HG03045 (cell line): Measurements from ENCODE around the gene ANAPC2.
A peak's percentile ranks its signal among the peaks of the same experiment; 100 is the strongest.

ENCODE experiments used
- ATAC-seq: cut with Tn5 transposase; IDR thresholded peaks from one replicate; pipeline ENCODE4 v1.9.1; 2021; ENCODE audit warnings: mild to moderate bottlenecking, moderate library complexity; ENCODE audit not compliant: unreplicated experiment

ANAPC2 gene

DNA sequence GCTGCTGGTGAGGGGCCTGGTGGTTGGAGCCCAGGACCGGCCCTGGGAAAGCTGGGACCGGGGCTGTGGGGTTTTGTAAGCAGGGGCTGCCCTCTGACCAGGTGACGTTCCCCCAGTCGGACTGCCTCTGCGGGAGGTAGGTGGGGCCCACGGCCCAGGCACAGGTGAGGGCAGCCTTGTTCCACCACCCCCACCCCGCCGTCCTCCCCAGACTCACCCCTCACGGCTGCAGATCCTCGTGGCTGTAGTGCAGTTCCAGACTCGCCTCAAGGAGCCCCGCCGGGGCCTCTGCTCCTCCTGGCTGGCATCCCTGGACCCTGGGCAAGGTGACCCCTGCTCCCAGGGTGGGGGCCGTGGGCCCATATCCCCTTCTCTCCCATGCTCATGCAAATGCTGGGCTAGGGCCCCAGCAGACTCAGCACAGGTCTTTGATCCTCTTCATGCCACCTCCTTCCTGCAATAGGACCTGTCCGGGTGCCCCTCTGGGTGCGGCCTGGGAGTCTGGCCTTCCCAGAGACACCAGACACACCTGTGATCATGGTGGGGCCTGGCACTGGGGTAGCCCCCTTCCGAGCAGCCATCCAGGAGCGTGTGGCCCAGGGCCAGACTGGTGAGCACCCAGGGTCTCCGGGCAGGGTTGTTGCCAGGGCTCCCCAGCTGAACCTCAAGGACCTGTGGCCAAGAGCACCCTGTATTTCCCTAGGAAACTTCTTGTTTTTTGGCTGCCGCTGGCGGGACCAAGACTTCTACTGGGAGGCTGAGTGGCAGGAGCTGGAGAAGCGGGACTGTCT is 27.0 kb upstream of the ANAPC2 start:
- no peak for ATAC-seq

DNA sequence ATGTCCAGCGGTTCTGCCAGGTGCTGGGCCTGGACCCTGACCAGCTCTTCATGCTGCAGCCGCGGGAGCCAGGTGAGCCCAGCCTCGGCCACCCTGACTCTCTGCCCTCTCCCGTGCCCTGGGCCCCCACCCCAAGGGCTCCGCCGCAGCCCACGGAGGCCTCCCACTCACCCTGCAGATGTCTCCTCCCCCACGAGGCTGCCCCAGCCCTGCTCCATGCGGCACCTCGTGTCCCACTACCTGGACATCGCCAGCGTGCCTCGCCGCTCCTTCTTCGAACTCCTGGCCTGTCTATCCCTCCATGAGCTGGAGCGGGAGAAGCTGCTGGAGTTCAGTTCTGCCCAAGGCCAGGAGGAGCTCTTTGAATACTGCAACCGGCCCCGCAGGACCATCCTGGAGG is 26.3 kb upstream of the ANAPC2 start:
- ATAC-seq: no peak

DNA sequence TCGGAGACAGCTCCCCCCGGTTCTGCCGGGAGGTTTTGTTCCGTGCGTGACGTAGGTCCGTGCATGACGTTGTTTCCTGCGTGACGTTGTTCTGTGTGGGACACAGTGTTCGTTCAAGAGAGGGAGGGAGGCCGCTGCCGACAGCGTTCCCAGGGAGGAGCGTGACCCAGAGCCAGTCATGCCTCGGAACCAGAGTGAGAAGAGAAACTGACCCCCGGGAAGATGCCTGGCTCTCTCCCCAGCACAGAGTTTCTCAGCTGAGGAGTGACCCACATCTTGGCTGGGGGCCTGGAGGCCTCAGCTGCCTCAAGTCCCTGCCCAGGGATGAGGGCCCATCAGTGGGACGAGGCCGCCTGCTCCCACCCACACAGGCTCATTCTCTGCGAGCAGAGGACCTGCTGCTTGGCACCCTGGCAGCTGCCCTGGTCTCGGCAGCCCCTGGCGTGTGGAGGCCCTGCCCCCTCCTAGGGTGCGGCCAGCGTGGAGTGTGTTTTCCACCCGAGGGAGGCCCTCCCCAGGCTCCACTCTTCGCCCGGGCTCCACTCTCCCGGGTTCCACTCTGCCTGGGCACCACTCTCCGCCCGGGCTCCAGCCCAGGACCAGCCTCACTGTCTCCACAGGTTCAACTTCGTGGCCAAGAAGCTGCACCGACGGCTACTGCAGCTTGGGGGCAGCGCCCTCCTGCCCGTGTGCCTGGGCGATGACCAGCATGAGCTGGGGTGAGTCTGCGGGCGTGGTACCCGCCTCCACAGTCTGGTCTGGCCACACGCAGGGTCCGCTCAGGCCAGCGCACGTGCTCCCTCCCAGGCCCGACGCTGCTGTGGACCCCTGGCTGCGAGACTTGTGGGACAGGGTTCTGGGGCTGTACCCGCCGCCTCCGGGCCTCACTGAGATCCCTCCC is 25.1 kb upstream of the ANAPC2 start:
- no peak for ATAC-seq

DNA sequence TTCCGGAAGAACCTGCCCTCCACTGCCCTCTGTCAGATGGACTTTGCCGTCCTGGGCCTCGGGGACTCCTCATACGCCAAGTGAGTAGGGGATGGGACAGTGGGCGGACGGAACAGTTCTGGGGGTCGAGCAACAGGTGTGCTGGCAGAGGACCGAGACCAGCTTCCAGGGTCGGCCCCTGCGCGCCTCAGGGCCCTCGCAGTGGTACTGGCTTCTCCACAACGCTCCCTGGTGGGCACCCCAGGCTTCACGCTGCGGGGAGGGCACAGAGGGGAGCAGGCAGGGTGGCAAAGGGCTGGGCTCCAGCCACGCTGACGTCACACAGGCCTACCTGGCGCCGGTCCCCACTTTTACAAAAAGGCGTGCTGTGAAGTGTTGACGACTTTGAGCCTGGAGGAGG is 24.2 kb upstream of the ANAPC2 start:
- no peak for ATAC-seq

DNA sequence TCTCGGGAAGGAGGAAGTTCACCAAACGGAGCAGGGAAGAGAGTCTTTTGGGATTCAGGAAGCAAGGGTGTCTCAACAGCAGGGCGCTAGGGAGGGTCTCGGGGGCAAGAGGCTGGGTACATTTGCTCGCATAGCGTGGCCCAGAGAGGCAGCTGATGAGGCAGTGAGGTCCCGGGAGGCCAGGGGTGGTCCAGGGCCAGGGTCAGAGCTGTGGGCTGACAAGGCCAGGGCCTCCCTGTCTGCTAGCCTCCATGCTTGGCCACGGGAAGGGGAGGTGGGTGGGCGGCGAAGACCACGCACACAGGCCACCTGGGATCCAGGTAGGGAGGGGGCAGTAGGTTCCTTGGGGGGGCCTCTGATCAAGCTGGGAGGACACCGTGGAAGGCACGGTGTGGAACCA is 23.2 kb upstream of the ANAPC2 start:
- no peak for ATAC-seq

DNA sequence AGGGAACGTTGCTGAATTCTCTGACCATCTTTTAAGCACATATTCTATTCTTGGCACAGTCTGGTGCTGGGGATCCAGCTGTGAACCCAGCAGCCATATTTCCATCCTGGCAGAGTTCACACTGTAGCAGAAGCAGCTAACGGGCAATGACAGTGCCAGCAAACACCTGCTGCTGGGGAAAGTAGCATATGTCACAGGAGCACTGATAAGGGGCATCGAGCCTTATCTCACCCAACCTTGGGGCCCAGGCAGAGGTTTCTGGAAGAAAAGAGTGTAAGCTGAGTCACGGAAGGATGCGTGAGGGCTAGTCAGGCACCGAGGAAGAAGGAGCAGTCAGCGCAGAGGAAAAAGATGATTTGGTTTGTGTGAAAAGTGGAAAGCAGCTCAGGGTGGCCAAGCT is 18.2 kb upstream of the ANAPC2 start:
- ATAC-seq: no peak

DNA sequence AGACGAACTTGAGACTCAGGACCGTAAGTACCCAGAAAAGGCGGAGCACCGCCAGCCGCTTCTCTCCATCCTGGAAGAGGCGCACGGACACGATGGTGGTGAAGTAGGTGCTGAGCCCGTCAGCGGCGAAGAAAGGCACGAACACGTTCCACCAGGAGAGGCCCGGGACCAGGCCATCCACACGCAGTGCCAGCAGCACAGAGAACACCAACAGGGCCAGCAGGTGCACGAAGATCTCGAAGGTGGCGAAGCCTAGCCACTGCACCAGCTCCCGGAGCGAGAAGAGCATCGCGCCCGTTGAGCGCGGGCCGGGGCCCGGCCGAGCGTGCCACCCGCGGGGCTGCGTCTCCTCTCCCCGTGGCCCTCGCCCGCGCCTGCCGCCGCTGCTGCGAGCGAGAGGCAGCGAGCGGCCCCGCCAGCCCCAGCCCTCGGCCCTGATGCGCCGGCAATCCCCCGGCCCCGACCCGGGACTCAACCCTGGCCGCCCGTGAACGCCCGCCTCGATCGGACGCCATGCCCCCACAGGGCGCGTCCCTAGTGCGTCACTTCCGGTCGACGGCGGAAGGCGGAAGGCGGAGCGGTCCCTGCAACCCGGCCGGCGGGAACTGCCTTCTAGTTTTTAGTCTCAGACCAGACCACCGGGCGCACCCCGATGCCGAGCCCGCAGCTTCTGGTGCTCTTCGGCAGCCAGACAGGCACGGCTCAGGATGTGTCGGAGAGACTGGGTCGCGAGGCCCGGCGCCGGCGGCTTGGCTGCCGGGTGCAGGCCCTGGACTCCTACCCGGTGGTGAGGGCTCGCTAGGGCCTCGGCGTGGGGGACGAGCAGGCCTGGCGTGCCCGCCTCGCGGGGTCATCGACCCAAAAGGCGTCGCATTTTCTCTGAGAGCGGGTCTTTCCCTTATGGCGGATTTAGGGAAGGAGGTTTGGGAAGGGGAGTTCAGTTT is 17.0 kb upstream of the ANAPC2 start, which contains the start of the genes NDOR1 and TMEM203:
Gene NDOR1 (plus strand): TSS at position 575 of the 944 bp plus-strand sequence. CDS start 78 bp downstream, at position 653.
Gene TMEM203 (minus strand): TSS at position 523 of the 944 bp plus-strand sequence. CDS start 234 bp downstream, at position 289.
- ATAC-seq: peak; percentile 44

DNA sequence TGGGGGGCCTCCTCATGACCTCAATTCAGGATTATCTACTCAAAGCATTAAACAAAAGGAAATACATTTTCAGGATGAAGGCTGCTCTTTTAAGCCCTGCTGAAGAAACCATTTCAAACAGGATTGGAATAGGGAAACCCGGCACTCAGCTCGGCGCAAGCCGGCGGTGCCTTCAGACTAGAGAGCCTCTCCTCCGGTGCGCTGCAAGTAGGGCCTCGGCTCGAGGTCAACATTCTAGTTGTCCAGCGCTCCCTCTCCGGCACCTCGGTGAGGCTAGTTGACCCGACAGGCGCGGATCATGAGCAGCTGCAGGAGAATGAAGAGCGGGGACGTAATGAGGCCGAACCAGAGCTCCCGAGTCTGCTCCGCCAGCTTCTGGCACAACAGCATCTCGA is 16.4 kb upstream of the ANAPC2 start:
- no peak for ATAC-seq

DNA sequence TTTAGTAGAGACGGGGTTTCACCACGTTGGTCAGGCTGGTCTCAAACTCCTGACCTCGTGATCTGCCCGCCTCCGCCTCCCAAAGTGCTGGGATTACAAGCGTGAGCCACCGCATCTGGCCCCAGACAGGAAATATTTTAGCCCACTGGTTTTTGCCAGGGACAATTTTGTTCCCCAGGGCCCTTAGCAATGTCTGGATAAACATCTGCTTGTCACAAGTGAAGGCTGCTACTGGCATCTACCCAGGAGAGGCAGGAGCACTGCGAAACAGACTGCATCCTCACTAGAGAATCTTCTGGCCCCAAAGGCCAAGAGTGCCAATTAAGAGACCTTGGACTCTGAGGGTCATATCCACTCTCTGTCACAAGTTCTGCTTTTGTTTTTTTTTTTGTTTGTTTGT is 14.6 kb upstream of the ANAPC2 start:
- ATAC-seq: no peak

DNA sequence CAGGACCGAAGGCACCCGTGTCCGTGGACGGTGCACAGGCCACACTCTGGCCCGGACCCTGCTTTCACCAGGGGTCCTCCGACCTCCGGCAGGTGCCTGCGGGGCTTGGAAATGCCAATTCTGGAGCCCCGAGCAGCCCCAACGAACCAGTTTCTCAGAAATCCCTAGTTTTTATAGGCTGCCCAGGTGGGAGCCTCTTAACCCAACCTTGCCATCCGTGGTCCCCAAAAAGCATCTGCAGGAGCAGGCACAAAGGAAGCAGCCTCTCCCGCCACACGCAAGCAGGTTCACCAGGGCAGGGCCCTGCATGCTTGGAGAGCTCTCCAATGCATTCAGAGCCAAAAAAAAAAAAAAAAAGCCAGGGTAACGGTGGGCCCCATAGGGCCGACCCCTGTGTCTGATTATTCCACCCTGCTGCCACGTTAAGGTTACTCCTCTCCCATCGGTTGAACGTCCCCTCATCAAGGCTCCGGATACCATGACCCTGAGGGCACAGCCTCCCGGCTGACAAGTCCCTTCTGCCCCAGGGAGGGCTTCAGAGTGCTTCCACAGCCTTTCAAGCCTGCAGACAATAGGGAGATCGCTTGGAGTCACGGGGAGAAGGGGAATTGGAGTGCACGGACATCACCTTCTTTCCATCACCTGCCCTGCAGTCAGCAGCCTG is 13.0 kb upstream of the ANAPC2 start:
- no peak for ATAC-seq

DNA sequence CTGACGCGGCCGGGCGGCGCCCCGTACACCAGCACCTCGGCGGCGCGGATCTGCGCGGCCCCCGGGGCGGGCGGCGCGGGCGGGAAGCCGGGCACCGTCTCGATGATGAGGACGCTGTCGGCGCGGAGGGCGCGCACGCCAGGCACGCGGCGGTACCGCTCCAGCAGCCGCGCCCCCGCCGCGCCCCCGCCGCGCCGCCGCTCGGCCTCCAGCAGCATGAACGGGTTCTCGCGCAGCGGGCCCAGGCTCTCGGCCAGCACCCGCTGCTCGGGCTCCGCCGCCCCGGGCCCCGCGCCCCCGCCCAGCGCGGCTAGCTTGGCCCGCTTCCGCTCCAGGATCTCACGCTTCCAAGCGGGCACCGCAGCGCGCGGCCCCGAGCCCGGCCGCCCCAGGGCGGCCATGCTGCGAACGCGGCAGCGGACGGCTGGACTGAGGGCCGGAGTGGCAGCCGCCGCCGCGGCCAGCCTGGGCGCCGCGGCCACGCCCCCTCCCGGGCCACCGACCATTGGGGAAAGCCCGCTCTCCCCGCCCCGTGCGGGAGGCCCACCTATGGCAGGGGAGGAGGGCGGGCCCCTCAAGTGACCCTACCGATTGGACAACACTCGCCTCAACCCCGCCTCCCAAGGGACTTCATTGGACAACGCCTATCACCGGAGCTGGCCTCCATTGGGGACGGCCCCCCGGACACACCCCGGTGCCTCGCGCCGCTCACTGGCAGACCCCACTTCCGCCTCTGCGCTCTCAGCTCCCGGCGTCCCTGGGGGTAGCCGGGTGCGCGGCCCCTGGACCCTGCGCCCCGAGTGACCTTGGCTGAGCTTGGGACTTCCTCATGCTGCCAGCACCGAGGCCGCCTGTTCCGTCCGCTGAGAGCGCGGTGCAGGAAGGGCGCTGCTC is 12.2 kb upstream of the ANAPC2 start, which contains the start of gene TPRN:
Gene TPRN (minus strand): TSS at position 431 of the 894 bp plus-strand sequence. CDS start 30 bp downstream, at position 401.
- ATAC-seq: peak; percentile 83

DNA sequence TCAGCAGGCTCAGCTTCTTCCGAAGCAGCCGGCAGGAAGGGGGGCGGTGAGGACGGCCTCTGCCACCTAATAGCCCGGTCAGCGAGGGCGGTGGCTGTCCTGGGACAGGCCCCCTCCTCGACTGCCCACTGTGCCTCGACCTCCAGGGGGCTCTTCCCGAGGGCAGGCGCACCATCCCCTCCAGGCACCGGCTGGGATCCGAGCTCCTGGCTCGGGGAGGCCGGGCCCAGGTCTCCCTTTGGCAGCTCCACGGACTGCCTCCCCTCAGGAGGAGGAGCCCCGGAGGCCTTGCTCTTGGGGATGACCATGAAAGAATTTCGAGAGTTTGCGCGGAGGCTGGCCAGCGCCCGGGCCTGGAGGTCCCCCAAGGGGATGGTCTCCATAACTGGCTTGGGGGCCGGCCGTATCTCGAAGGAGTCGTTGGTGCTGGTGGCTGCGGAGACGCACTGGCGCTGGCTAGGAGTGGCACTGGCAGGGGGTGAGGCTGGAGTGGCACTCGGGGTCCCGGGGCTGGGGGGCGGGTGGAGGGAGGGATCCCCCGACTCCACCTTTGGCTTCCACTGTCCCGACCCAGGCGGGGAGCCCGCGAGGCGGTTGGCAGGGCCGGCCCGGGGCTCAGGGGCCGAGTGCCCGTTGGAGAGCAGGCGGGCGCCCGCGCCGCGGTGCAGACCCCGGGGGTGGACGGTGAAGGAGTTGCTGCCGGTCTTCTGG is 11.2 kb upstream of the ANAPC2 start:
- no peak for ATAC-seq

DNA sequence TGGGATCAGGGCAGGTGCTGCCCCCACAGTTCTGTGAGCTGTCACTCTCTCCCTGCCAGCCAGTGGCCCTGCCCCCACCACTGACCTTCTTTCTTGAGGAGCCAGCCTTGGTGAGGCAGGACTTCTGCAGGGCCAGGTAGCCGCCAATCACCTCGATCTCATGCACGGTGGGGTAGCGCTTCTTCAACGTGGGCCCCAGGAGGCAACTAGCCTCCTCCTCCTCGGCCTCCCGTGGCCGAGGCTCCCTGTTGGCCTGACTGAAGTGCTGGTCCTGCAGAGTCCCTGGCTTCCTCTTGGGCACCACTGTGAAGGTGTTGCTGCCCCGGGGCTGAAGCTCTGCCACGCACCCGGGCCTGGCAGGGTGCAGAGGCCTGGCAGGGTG is 10.5 kb upstream of the ANAPC2 start:
- no peak for ATAC-seq

DNA sequence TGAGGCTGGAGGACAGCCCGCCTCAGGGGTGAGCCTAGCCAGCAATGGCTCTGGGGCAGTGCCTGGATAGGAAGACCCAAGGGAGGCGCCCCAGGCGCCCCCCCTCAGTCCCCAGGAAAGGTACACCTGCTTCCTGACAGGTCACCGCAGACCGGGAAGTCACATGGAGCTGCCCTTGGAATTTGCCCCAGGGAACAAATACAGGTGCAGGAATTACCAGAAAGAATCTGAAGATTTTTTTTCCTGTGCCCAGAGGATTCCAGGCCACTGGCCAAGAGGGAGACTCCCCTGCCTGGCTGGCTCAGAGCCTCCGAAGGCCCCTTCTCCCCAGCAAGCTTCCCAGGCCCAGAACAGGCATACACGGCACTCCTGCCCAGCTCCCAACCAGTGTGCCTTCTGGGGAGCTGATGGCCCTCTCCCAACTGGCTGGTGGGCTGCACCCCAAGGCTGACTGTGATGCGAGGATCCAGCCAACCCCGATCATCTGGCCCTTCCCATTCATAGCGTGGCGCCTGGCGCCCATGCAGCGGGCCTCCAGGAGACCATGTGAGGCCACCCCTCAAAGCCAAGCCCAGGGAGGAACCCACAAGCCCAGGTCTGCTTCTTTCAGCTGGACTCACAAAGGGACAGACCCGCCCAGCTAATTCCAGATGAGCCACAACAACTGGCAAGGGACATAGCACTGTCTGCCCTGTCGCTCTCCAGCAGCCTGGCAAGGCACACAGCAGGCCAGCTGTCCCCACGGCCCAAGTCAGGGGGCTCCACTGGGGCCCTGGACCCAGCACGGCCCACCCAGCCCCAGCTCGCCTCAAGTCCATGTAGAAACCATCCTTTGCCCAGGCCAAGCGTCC is 9.9 kb upstream of the ANAPC2 start:
- no peak for ATAC-seq

DNA sequence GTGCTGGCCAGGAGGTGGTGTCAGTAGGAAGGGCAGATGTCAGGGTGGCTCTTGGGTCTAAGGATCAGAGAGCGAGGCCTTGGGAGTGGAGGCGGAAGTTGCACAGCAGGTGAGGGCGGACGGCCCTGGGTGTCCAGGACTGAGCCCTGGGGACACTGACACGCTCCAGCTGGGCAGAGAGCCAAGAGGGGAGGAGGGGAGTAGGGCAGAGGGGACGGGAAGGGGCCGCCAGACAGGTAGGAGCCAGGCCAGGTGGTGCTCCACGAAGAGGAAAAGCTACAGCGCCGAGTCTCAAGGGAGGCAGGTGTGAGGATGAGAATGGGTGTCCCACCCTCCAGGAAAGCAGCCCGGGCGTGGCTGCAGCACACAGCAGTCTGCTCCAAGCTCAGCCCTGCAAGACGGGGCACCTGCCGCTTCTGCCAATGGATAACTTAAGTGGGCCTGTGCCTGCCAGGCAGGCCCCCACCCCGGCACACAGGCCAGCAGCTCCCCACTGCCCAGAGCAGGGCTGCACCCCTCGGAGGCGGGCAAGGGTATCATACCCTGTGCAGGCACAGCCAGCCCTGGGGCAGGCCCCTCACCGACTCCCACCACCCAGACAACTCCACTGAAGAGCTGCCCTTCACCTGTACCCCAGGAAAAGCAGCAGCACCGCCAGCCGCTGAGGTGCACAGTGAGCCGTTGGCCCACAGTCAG is 7.3 kb upstream of the ANAPC2 start:
- no peak for ATAC-seq

DNA sequence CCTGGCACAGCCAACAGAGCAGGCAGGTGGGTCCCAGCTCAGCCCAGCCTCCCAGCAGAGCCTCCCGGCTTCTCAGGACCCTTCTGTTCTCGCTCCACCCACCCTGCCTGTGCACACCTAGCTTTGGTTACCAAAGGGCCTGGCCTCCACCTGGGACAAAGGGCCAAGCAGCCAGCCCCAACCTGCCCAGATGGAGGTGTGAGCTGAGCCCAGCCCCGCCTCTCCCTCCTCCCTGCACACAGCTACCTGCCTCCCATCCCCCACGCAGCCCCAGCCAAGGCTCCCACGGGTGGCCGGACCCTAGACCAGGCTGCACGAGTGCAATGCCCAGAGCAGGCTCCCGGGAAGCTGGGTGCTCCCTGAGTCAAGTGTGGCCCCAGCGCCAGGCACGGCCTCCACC is 6.5 kb upstream of the ANAPC2 start:
- ATAC-seq: no peak

DNA sequence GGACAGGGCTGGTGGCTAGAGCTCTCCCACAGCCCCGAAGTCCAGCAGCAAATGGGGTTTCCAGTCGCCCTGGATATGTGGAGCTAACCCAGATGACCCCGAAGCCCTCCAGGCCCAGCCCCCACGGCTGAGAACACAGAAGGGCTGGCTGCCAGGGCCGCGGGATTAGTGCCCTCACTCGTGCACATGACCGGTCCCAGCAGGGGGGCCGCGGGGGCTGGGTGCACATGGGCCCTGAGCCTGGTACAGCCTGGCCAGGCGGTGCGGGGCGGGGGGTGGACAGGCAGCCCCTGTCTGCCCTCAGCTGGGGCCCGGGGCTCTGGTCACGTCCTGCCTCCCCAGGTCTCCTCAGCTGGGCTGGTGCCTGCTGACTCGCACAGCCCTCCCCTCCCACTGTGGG is 6.0 kb upstream of the ANAPC2 start:
- ATAC-seq: no peak
